Neural progenitor cell (in vitro differentiated cells): ENCODE results near the gene PKNOX2.

Experiments used
- CTCF ChIP-seq: fragments of 200-600 bp; sonication (generic); IDR thresholded peaks from 2 replicates; pipeline ENCODE4 v1.5.1; 2017; ENCODE audit warnings: antibody characterized with exemption, mild to moderate bottlenecking
- EZH2 ChIP-seq: fragments of 200-600 bp; sonication (generic); IDR thresholded peaks from 2 replicates; pipeline ENCODE4 v1.6.1; 2017; ENCODE audit warnings: antibody characterized with exemption, mild to moderate bottlenecking, moderate library complexity
- EZH2phosphoT487 ChIP-seq: fragments of 200-600 bp; sonication (generic); IDR thresholded peaks from 2 replicates; pipeline ENCODE4 v1.6.1; 2017; ENCODE audit warnings: antibody characterized with exemption

- no peak for TF ChIP-seq CTCF
- no peak for TF ChIP-seq EZH2phosphoT487
- TF ChIP-seq EZH2, result no peak
These were observed 182.7 kb downstream of the PKNOX2 start for GRCh38 chr11:125347261-125347585.
